Endodermal cell (in vitro differentiated cells): ENCODE results near the gene OR52B2. TPM values are rescaled to one million over a fixed set of nuclear protein-coding genes. Genes with fewer than 3 reads are reported as not detected.

ENCODE experiments used
- DNase-seq: peaks from one replicate; pipeline ENCODE4 v3.0.0-alpha.2; 2017
- H3K27ac ChIP-seq: 2 replicates; pipeline ENCODE4 v1.5.1; 2013; ENCODE audit warnings: mild to moderate bottlenecking, low read depth, low read length, moderate library complexity
- H3K27me3 ChIP-seq: 2 replicates; pipeline ENCODE4 v1.6.1; 2013; ENCODE audit warnings: mild to moderate bottlenecking, low read length, moderate library complexity; ENCODE audit not compliant: insufficient read depth, control insufficient read depth, poor library complexity, severe bottlenecking
- H3K36me3 ChIP-seq: 2 replicates; pipeline ENCODE4 v1.7.0; 2013; ENCODE audit warnings: mild to moderate bottlenecking, low read length, moderate library complexity; ENCODE audit not compliant: control insufficient read depth, insufficient read depth
- H3K4me1 ChIP-seq: one replicate; pipeline ENCODE4 v1.7.0; 2013; ENCODE audit warnings: low read length; ENCODE audit not compliant: control insufficient read depth, insufficient read depth
- H3K4me3 ChIP-seq: 2 replicates; pipeline ENCODE4 v1.5.1; 2013; ENCODE audit warnings: mild to moderate bottlenecking, low read length, moderate library complexity
- H3K9ac ChIP-seq: 2 replicates; pipeline ENCODE4 v1.6.1; 2013; ENCODE audit warnings: mild to moderate bottlenecking, low read length, moderate library complexity; ENCODE audit not compliant: poor library complexity, severe bottlenecking; ENCODE audit errors: extremely low read depth
- H3K9me3 ChIP-seq: 2 replicates; pipeline ENCODE4 v1.6.1; 2013; ENCODE audit warnings: mild to moderate bottlenecking, low read length, moderate library complexity; ENCODE audit not compliant: control insufficient read depth
- H3K27ac Mint-ChIP-seq: 2 replicates; pipeline ENCODE4 v1.8.0; 2020; ENCODE audit warnings: mixed read lengths
- H3K27me3 Mint-ChIP-seq: 2 replicates; pipeline ENCODE4 v1.8.0; 2021; ENCODE audit warnings: mild to moderate bottlenecking, mixed read lengths; ENCODE audit not compliant: insufficient read depth
- H3K36me3 Mint-ChIP-seq: 2 replicates; pipeline ENCODE4 v1.8.0; 2020; ENCODE audit warnings: low read depth, mixed read lengths
- H3K4me1 Mint-ChIP-seq: 2 replicates; pipeline ENCODE4 v1.8.0; 2020; ENCODE audit warnings: mixed read lengths
- H3K4me3 Mint-ChIP-seq: 2 replicates; pipeline ENCODE4 v1.8.0; 2020; ENCODE audit warnings: mild to moderate bottlenecking, moderate library complexity, mixed read lengths
- H3K9me3 Mint-ChIP-seq: 2 replicates; pipeline ENCODE4 v1.8.0; 2020; ENCODE audit warnings: mild to moderate bottlenecking, mixed read lengths
- CTCF ChIP-seq: fragments of 200-600 bp; sonication (generic); conservative IDR thresholded peaks from 2 replicates; pipeline ENCODE4 v1.5.0; 2021; ENCODE audit warnings: antibody characterized with exemption, mild to moderate bottlenecking
- WGBS, 2 experiments: methylation state at CpG; one replicate each; pipeline versions ENCODE4 v1.1.5 to v1.1.7; 2013; ENCODE audit warnings: missing lambda C conversion rate in 2 of 2, mixed read lengths in 1 of 2; ENCODE audit not compliant: insufficient coverage in 1 of 2, insufficient read length in 1 of 2; 5-methylcytosine and 5-hydroxymethylcytosine counted together
- total RNA-seq, 2 donors: library from RNA; stranded (reverse); fragmentation: NEBNext Ultra II Directional in 1 of 2; extraction: Animal tissue kit (Norgen Biotek cat#: 25700) in 1 of 2; gene quantifications; 2 replicates in 1 of 2; 3 replicates in 1 of 2; pipeline ENCODE4 v1.2.1, GENCODE V29; 2021

Gene OR52B2
- total RNA-seq, 2 donors from 2014 or later, result not detected

GRCh38 chr11:6209801-6210200 lies 39.7 kb upstream of the OR52B2 start:
- H3K27me3 Mint-ChIP-seq, result no peaks in the 10 kb centered on the region

GRCh38 chr11:6206456-6207180 lies 36.5 kb upstream of the OR52B2 start:
- H3K4me1 ChIP-seq, result no peaks in the 10 kb centered on the region
- H3K27ac ChIP-seq, result no peak overlapping the region
- H3K36me3 ChIP-seq, result peaks cover 85% of the 10 kb centered on the region
- Mint-ChIP-seq H3K36me3 (peaks cover 35% of the 10 kb centered on the region), H3K4me3 (no peak overlapping the region), H3K27me3 (no peaks in the 10 kb centered on the region), H3K4me1 (no peaks in the 10 kb centered on the region), H3K9me3 (no peaks in the 10 kb centered on the region), H3K27ac (no peak overlapping the region)
- no peak overlapping the region for H3K9ac ChIP-seq
- no peak overlapping the region for H3K4me3 ChIP-seq
- no peaks in the 10 kb centered on the region for H3K27me3 ChIP-seq
- no peaks in the 10 kb centered on the region for H3K9me3 ChIP-seq
- DNase-seq, result no peak
- no peak for TF ChIP-seq CTCF
- 87 to 100% methylated on average over 3 of the region's 3 CpGs for WGBS, 2 experiments

More at GRCh38 chr11:6209801-6210200, 39.7 kb upstream of the OR52B2 start:
- TF ChIP-seq CTCF, result no peak
- no peaks in the 10 kb centered on the region for H3K9me3 ChIP-seq
- no peaks in the 10 kb centered on the region for H3K4me1 ChIP-seq
- no peak overlapping the region for H3K4me3 ChIP-seq
- DNase-seq, result no peak
- H3K27me3 ChIP-seq, result no peaks in the 10 kb centered on the region
- H3K36me3 Mint-ChIP-seq, result peaks cover 34% of the 10 kb centered on the region
- no peak overlapping the region for H3K9ac ChIP-seq
- peaks cover 97% of the 10 kb centered on the region for H3K36me3 ChIP-seq
- H3K4me3 Mint-ChIP-seq, result no peak overlapping the region
- H3K27ac Mint-ChIP-seq, result no peak overlapping the region
- H3K9me3 Mint-ChIP-seq, result no peaks in the 10 kb centered on the region
- WGBS, 2 experiments, result 94 to 95% methylated on average over 8 to 12 of the region's 12 CpGs
- no peaks in the 10 kb centered on the region for H3K4me1 Mint-ChIP-seq
- no peak overlapping the region for H3K27ac ChIP-seq

GRCh38 chr11:6205366-6205765 lies 35.2 kb upstream of the OR52B2 start, which contains the start of gene C11orf42:
Gene C11orf42 (plus strand): TSS chr11:6205557. CDS start chr11:6205616, 59 bp downstream.
- no peak within 1 kb of the TSS for H3K27ac ChIP-seq
- H3K9ac ChIP-seq, result no peak within 1 kb of the TSS
- no peak for TF ChIP-seq CTCF
- Mint-ChIP-seq H3K4me3 (no peak within 1 kb of the TSS), H3K27me3 (no peaks in the 10 kb centered on the region), H3K27ac (no peak within 1 kb of the TSS), H3K9me3 (no peaks in the 10 kb centered on the region), H3K36me3 (peaks cover 27% of the 10 kb centered on the region), H3K4me1 (no peaks in the 10 kb centered on the region)
- no peak for DNase-seq
- no peak within 1 kb of the TSS for H3K4me3 ChIP-seq
- H3K27me3 ChIP-seq, result no peaks in the 10 kb centered on the region
- H3K36me3 ChIP-seq, result peaks cover 72% of the 10 kb centered on the region
- H3K4me1 ChIP-seq, result no peaks in the 10 kb centered on the region
- 75% methylated on average over 1 of the region's 1 CpG; no CpG with 5 or more reads in 1 of the 2 experiments for WGBS, 2 experiments
- no peaks in the 10 kb centered on the region for H3K9me3 ChIP-seq
